Testis (tissue), 3 donors: Measurements from ENCODE around the gene GLYATL2. TPM values are rescaled to one million over a fixed set of nuclear protein-coding genes. Genes with fewer than 3 reads are reported as not detected.

Source experiments
- DNase-seq: peaks from one replicate; pipeline ENCODE4 v3.0.0-alpha.2; 2019
- H3K27ac ChIP-seq, 2 donors: fragments of 200-600 bp; sonication (generic); one replicate each; pipeline ENCODE4 v1.5.1; 2019
- H3K27me3 ChIP-seq: fragments of 200-600 bp; sonication (generic); one replicate; pipeline ENCODE4 v1.5.1; 2019
- H3K36me3 ChIP-seq: fragments of 200-600 bp; sonication (generic); one replicate; pipeline ENCODE4 v1.5.1; 2017; ENCODE audit warnings: low read depth; ENCODE audit errors: missing control alignments
- H3K4me1 ChIP-seq: fragments of 200-600 bp; sonication (generic); one replicate; pipeline ENCODE4 v1.5.1; 2019
- H3K4me3 ChIP-seq, 2 donors: fragments of 200-600 bp; sonication (generic); one replicate each; pipeline ENCODE4 v1.5.1; 2017 to 2019
- H3K9me3 ChIP-seq: fragments of 200-600 bp; sonication (generic); one replicate; pipeline ENCODE4 v1.5.1; 2017
- CTCF ChIP-seq, 3 experiments: fragments of 450-650 bp in 2 of 3; fragments of 200-600 bp in 1 of 3; sonication (generic) in 1 of 3; IDR thresholded peaks; one replicate each; pipeline ENCODE4 v1.5.1; 2016 to 2019; ENCODE audit warnings: antibody characterized with exemption in 3 of 3, mild to moderate bottlenecking in 2 of 3, moderate library complexity in 1 of 3
- POLR2A ChIP-seq: fragments of 450-650 bp; IDR thresholded peaks from one replicate; pipeline ENCODE4 v1.6.1; 2017; ENCODE audit warnings: antibody characterized with exemption, mild to moderate bottlenecking, moderate library complexity
- WGBS, 2 donors: methylation state at CpG; one replicate each; pipeline ENCODE4 v1.1.5; 2018; 5-methylcytosine and 5-hydroxymethylcytosine counted together
- intact Hi-C: fragments of 100-400 bp; cut with DNase I; formaldehyde crosslinking; loops from one replicate; pipeline ENCODE4 v1.15.1; 2023; ENCODE audit warnings: low total_unique reads
- polyA plus RNA-seq: library from polyadenylated mRNA; stranded (reverse); fragments of 350-450 nt; fragmentation: Illumina TruSeq; extraction: RNeasy Lipid Tissue Mini Kit (QIAGEN cat#74804); gene quantifications from one replicate; pipeline ENCODE4 v1.2.3, GENCODE V29; 2014; ENCODE audit warnings: low read depth, low replicate concordance; ENCODE audit not compliant: insufficient read depth
- total RNA-seq, 2 donors: library from RNA; depleted of rRNA; stranded (reverse); fragments of >200 nt; gene quantifications; one replicate each; pipeline ENCODE4 v1.2.3, GENCODE V29; 2016

Gene GLYATL2
- total and polyA plus RNA-seq, 3 donors from 2014 or later, result 0.12 to 0.63 TPM; not detected in 1

GRCh38 chr11:58861533-58861932, 17.0 kb upstream of the GLYATL2 start:
- intact Hi-C loops, result no loop called here
- H3K4me3 ChIP-seq, result no peak overlapping the region
- no peak overlapping the region for H3K27ac ChIP-seq
- no peaks in the 10 kb centered on the region for H3K4me1 ChIP-seq
- no peaks in the 10 kb centered on the region for H3K9me3 ChIP-seq
- TF ChIP-seq POLR2A (no peak), CTCF (IDR thresholded peaks at IDR 0.05) (no peak)
- H3K36me3 ChIP-seq, result no peaks in the 10 kb centered on the region
- no peak for DNase-seq
- WGBS, 2 donors, result 95 to 98% methylated on average over 1 of the region's 1 CpG
- H3K27me3 ChIP-seq, result no peaks in the 10 kb centered on the region

- no peak overlapping the region for H3K4me3 ChIP-seq
- no peaks in the 10 kb centered on the region for H3K27me3 ChIP-seq
- intact Hi-C loops, result no loop called here
- DNase-seq, result no peak
- H3K36me3 ChIP-seq, result no peaks in the 10 kb centered on the region
- H3K27ac ChIP-seq, result no peak overlapping the region
- no peaks in the 10 kb centered on the region for H3K9me3 ChIP-seq
- no peaks in the 10 kb centered on the region for H3K4me1 ChIP-seq
- TF ChIP-seq POLR2A, result no peak
- no peak for TF ChIP-seq CTCF (IDR thresholded peaks at IDR 0.05)
Measured at GRCh38 chr11:58856806-58857205, 12.3 kb upstream of the GLYATL2 start.

GRCh38 chr11:58845386-58845785, 882 bp upstream of the GLYATL2 start:
- no peaks in the 10 kb centered on the region for H3K4me1 ChIP-seq
- no peaks in the 10 kb centered on the region for H3K27me3 ChIP-seq
- intact Hi-C loops, result no loop called here
- WGBS, 2 donors, result 83 to 92% methylated on average over 3 of the region's 3 CpGs
- no peaks in the 10 kb centered on the region for H3K36me3 ChIP-seq
- TF ChIP-seq CTCF (IDR thresholded peaks at IDR 0.05) (no peak), POLR2A (no peak)
- no peak overlapping the region for H3K4me3 ChIP-seq
- H3K9me3 ChIP-seq, result no peaks in the 10 kb centered on the region
- DNase-seq, result no peak
- H3K27ac ChIP-seq, result no peak overlapping the region

- no peak overlapping the region for H3K27ac ChIP-seq
- no peak for TF ChIP-seq CTCF (IDR thresholded peaks at IDR 0.05)
- no peak for TF ChIP-seq POLR2A
- intact Hi-C loops, result no loop called here
- 87 to 92% methylated on average over 5 of the region's 5 CpGs for WGBS, 2 donors
- H3K4me1 ChIP-seq, result no peaks in the 10 kb centered on the region
- no peaks in the 10 kb centered on the region for H3K36me3 ChIP-seq
- H3K27me3 ChIP-seq, result no peaks in the 10 kb centered on the region
- H3K9me3 ChIP-seq, result no peaks in the 10 kb centered on the region
- H3K4me3 ChIP-seq, result no peak overlapping the region
- DNase-seq, result no peak
Measured at GRCh38 chr11:58837707-58838388, 6.7 kb downstream of the GLYATL2 start.

GRCh38 chr11:58832056-58832645, 12.4 kb downstream of the GLYATL2 start:
- WGBS, 2 donors, result 87 to 94% methylated on average over 1 of the region's 1 CpG
- Histone ChIP-seq H3K9me3 (no peaks in the 10 kb centered on the region), H3K36me3 (no peaks in the 10 kb centered on the region), H3K4me1 (no peaks in the 10 kb centered on the region), H3K4me3 (no peak overlapping the region), H3K27me3 (no peaks in the 10 kb centered on the region), H3K27ac (no peak overlapping the region)
- no peak for DNase-seq
- no peak for TF ChIP-seq POLR2A
- no peak for TF ChIP-seq CTCF (IDR thresholded peaks at IDR 0.05)
- intact Hi-C loops, result no loop called here
